Neural crest cell (in vitro differentiated cells): Measurements from ENCODE around the gene KIAA1217. TPM values are rescaled to one million over a fixed set of nuclear protein-coding genes. Genes with fewer than 3 reads are reported as not detected.

Experiments used
- DNase-seq: peaks from one replicate; pipeline ENCODE4 v3.0.0; 2021; ENCODE audit warnings: low read depth, mixed read lengths, low spot score
- H3K27ac Mint-ChIP-seq: one replicate; pipeline ENCODE4 v1.8.0; 2021; ENCODE audit warnings: mild to moderate bottlenecking, mixed read lengths; ENCODE audit not compliant: unreplicated experiment
- H3K27me3 Mint-ChIP-seq: 2 replicates; pipeline ENCODE4 v1.8.0; 2021; ENCODE audit warnings: low read depth, mild to moderate bottlenecking, mixed read lengths
- H3K36me3 Mint-ChIP-seq: 2 replicates; pipeline ENCODE4 v1.8.0; 2021; ENCODE audit warnings: low read depth, mild to moderate bottlenecking, mixed read lengths
- H3K4me1 Mint-ChIP-seq: 2 replicates; pipeline ENCODE4 v1.8.0; 2021; ENCODE audit warnings: mixed read lengths
- H3K4me3 Mint-ChIP-seq: one replicate; pipeline ENCODE4 v1.8.0; 2021; ENCODE audit warnings: mild to moderate bottlenecking, mixed read lengths
- H3K9me3 Mint-ChIP-seq: 2 replicates; pipeline ENCODE4 v1.8.0; 2021; ENCODE audit warnings: mixed read lengths
- total RNA-seq: library from RNA; stranded (reverse); gene quantifications from 2 replicates; pipeline ENCODE4 v1.2.1, GENCODE V29; 2021
- TF ChIP-seq, protein P1 (sequence below): fragments of 200-600 bp; sonication (generic); conservative IDR thresholded peaks from 2 replicates; pipeline ENCODE4 v1.5.0; 2021; ENCODE audit warnings: antibody characterized with exemption, mild to moderate bottlenecking

KIAA1217 gene
- total RNA-seq, 1 donor from 2014 or later, result 10.5 TPM

DNA sequence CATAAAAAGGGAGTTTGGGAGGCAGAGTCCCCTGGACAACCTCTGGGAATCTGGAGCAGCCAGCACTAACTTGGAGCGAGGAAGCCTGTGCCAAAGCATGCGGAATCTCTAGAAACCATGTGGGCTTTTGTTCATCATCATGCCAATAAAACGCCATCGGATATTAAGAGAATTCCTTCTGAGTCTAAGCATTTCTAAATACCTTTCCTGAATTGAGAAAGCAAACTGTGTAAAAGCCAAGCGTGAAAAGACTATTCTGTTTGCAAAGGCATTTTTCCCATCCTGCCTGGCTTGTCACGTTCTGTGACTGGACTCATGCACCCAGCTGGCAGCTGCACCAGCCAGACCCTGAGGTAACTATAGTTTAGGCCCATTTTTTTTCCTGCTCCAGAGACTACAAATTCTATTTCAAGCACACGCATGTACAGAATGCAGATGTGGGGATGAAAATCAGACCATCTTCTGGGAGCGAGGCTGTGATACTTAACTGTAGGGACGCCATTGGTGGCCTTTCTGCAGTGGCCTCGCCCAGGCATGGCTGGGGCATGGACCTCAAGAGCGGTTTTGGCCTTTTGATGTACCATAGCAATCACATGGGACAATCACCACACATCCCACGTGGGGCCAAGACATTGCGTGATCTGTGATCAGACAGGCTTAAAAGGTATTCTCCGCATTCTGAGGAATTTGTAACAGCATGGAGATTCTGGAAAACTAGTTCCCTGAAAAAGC is 218.9 kb downstream of the KIAA1217 start:
- TF ChIP-seq, protein P1, sequence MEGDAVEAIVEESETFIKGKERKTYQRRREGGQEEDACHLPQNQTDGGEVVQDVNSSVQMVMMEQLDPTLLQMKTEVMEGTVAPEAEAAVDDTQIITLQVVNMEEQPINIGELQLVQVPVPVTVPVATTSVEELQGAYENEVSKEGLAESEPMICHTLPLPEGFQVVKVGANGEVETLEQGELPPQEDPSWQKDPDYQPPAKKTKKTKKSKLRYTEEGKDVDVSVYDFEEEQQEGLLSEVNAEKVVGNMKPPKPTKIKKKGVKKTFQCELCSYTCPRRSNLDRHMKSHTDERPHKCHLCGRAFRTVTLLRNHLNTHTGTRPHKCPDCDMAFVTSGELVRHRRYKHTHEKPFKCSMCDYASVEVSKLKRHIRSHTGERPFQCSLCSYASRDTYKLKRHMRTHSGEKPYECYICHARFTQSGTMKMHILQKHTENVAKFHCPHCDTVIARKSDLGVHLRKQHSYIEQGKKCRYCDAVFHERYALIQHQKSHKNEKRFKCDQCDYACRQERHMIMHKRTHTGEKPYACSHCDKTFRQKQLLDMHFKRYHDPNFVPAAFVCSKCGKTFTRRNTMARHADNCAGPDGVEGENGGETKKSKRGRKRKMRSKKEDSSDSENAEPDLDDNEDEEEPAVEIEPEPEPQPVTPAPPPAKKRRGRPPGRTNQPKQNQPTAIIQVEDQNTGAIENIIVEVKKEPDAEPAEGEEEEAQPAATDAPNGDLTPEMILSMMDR, result no peak
- Mint-ChIP-seq H3K27me3 (no peaks in the 10 kb centered on the region), H3K9me3 (no peaks in the 10 kb centered on the region), H3K36me3 (no peaks in the 10 kb centered on the region), H3K4me1 (no peaks in the 10 kb centered on the region), H3K4me3 (no peak overlapping the region), H3K27ac (no peak overlapping the region)
- no peak for DNase-seq

DNA sequence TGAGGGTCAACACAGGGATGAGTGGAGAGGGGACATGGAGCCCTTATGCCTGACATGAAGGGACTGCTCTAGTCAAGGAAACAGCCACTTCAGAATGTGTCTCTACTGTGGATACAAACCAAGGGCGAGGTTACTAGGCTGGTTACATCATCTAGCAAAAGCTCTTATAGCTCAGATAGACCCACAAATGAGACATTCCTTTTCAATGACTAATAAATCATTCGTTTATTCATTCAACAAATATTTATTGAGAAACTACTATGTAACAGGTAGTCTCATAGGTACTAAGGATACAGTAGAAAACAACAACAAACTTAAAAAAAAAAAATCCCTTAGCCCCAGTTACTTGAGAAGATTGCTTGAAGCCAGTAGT is 219.5 kb downstream of the KIAA1217 start:
- TF ChIP-seq, protein P1, result no peak
- Mint-ChIP-seq H3K36me3 (no peaks in the 10 kb centered on the region), H3K4me1 (no peaks in the 10 kb centered on the region), H3K4me3 (no peak overlapping the region), H3K27ac (no peak overlapping the region), H3K9me3 (no peaks in the 10 kb centered on the region), H3K27me3 (no peaks in the 10 kb centered on the region)
- DNase-seq, result no peak

DNA sequence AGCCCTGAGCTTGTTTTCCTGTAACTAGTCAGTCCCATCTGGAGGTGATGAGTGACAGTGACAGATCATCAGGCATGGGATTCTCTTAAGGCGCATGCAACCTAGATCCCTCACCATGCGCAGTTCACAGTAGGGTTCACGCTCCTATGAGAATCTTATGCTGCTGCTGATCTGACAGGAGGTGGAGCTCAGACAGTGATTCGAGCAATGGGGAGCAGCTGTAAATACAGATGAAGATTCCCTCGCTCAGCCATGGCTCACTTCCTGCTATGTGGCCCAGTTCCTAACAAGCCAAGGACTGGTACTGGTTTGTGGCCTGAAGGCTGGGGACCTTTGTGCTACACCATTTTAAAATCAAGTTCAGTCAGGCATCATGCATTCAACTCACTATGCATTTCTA is 221.7 kb downstream of the KIAA1217 start:
- Mint-ChIP-seq H3K27me3 (no peaks in the 10 kb centered on the region), H3K4me3 (no peak overlapping the region), H3K27ac (no peak overlapping the region), H3K36me3 (peaks cover 3% of the 10 kb centered on the region), H3K9me3 (no peaks in the 10 kb centered on the region), H3K4me1 (no peaks in the 10 kb centered on the region)
- no peak for DNase-seq
- TF ChIP-seq, protein P1, result no peak

DNA sequence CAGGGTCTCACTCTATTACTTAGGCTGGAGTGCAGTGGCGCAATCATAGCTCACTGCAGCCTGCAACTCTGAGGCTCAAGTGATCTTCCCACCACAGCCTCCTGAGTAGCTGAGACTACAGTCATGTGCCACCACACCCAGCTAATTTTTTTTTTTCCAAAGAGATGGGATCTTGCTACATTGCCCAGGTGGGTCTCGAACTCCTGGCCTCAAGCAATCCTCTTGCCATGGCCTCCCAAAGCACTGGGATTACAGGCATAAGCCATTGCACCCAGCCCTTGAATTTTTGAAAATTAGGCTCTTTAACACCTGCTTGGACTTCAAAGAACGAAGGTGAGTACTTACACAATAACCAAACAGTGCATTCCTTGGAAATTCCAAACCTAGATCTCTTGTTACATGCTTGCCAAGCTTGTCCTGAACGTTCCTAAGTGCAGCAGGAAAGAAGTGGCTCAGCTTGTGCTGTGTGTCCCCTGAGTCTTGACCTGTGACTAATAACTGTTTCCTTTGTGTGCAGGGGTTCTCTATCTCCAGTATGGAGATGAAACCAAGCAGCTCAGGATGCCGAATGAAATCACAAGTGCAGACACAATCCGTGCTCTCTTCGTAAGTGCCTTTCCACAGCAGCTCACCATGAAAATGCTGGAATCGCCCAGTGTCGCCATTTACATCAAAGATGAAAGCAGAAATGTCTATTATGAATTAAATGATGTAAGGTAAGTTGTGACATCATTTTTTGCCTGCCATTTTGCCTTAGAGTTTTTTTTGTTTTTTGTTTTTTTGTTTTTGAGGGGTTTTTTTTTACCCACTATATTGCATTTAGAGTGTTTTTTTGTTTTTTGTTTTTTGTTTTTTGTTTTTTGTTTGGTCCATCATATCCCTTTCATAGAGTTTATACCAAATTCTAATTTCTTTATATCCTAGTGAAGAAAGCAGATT is 223.8 kb downstream of the KIAA1217 start:
- H3K27ac Mint-ChIP-seq, result no peak overlapping the region
- TF ChIP-seq, protein P1, result no peak
- peaks cover 3% of the 10 kb centered on the region for H3K36me3 Mint-ChIP-seq

DNA sequence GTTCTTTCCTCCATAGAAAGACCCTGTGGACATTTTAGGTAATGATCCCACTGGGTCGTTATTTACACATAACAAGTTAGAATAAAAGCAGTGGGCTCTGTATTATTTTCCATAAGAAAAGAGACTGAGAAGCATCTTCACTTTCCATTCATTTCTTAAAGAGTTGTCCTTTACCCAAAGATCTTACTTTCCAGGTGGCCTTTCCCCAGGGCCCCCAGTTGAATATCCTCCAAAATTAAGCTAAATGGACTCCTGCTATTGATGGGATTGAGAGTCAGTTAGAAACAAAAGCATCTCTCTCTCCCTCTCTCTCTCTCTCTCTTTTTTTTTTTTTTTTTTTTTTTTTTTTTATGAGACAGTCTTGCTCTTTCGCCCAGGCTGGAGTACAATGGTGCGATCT is 224.8 kb downstream of the KIAA1217 start:
- Mint-ChIP-seq H3K36me3 (peaks cover 3% of the 10 kb centered on the region), H3K9me3 (no peaks in the 10 kb centered on the region), H3K27me3 (no peaks in the 10 kb centered on the region), H3K4me3 (no peak overlapping the region), H3K4me1 (no peaks in the 10 kb centered on the region), H3K27ac (no peak overlapping the region)
- TF ChIP-seq, protein P1, result no peak
- DNase-seq, result no peak

More for the DNA sequence above, 223.8 kb downstream of the KIAA1217 start:
- H3K27me3 Mint-ChIP-seq, result no peaks in the 10 kb centered on the region
- no peaks in the 10 kb centered on the region for H3K4me1 Mint-ChIP-seq
- DNase-seq, result no peak
- no peaks in the 10 kb centered on the region for H3K9me3 Mint-ChIP-seq
- H3K4me3 Mint-ChIP-seq, result no peak overlapping the region
